Stimulated activated effector memory CD8-positive, alpha-beta T cell treated with anti-CD3 and anti-CD28 coated beads, Interleukin-12 subunit alpha, Interleukin-12 subunit beta, amount 100 ng/mL, for 72 hours (primary cell): ENCODE results near the gene PSMB11.

Source experiments
- ATAC-seq: fragments of 150-1000 bp; cut with Tn5 transposase; 2 replicates; pipeline ENCODE4 v1.10.0; 2021
- DNase-seq, 2 donors: peaks; one replicate each; pipeline ENCODE4 v3.0.0; 2021 to 2022; ENCODE audit warnings: low spot score in 2 of 2
- H3K27ac Mint-ChIP-seq: one replicate; pipeline ENCODE4 v1.8.0; 2022; ENCODE audit warnings: mild to moderate bottlenecking, mixed read lengths
- H3K36me3 Mint-ChIP-seq: one replicate; pipeline ENCODE4 v1.8.0; 2022; ENCODE audit warnings: mild to moderate bottlenecking, mixed read lengths
- H3K4me1 Mint-ChIP-seq: one replicate; pipeline ENCODE4 v1.8.0; 2022; ENCODE audit warnings: mixed read lengths
- H3K4me3 Mint-ChIP-seq: one replicate; pipeline ENCODE4 v1.8.0; 2022; ENCODE audit warnings: mild to moderate bottlenecking, mixed read lengths
- H3K9me3 Mint-ChIP-seq: one replicate; pipeline ENCODE4 v1.8.0; 2022; ENCODE audit warnings: mixed read lengths

The PSMB11 gene

DNA sequence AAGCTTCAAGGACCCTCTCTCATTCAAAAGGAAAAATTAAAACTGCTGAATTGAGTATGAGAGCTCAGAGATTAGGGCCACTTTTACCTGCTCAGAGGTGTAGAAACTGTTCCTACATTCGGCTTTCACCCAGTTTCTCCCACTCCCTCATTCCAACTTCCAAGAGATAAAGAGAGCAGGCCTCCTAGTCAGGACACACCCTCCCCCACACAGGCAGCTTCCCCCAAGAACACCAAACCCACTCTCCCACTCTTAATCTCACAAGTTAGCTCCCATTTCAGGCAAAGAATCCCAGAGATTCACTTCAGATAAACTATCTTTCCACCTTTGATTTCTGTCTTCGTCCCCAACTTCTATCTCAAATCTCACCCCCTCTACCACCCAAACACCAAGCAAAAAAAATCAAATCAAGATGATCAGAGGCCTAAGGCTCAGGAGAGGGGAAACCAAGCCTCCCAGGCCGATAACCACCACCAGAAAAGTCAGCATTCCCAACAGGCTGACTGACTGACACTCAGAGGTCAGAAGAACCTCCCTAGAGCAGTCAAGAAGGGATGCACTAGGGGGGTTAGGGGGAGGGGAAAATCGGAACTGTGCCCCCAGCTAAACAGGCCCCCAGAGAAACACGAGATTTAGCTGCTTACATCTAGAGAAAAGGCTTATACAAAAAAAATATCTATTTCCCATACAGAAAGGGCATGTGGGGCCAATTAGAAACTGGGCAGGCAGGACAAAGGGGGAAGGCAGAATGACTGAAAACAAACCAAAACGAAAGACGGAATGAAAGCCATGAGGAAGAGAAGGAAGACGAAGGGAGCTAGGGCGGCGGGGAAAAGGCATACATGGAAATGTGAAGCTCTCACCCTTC, 28.5 kb downstream of the PSMB11 start:
- peaks cover 44% of the 10 kb centered on the region for H3K4me1 Mint-ChIP-seq
- peaks cover 37% of the 10 kb centered on the region for H3K36me3 Mint-ChIP-seq
- peak overlapping the region; percentile 93 for H3K4me3 Mint-ChIP-seq
- no peaks in the 10 kb centered on the region for H3K9me3 Mint-ChIP-seq
- DNase-seq (no peak), ATAC-seq (no peak)
- peak overlapping the region; percentile 92 for H3K27ac Mint-ChIP-seq

DNA sequence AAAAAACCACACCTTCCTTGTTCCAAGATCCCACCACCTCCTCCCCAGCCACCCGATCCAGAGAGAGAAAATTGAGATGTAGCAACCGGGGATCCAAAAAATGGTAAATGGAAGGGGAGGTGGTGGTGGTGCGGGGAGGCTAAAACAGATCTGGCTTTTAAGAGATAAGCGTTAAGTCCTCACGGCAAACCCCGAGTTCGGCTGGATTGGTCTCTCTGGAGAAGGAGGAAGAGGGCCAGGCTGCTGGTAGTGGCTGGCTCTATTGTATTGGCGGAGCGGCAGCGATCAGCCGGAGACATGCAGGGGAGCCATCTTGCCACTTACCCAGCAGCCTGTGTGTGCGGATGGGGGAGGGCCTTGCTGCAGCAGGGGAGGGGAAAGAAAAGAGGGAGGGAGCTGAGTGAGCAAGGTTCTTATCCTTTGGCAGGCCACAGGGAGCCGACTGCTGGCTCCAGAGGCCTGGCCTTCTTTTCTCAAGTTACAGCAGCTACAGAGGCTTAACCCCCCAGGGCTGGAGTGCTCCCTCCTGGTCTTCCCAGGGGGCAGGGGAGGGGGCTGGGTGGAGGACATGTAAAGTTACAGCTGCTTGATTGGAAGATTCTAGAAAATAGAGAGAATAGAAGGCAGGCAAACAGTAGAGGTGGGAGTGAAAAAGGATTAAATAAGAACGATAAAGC, 29.4 kb downstream of the PSMB11 start:
- ATAC-seq (peak; percentile 96), DNase-seq (peak; percentile 42 to 81)
- H3K4me3 Mint-ChIP-seq, result peak overlapping the region; percentile 93
- no peaks in the 10 kb centered on the region for H3K9me3 Mint-ChIP-seq
- H3K4me1 Mint-ChIP-seq, result peaks cover 37% of the 10 kb centered on the region
- peak overlapping the region; percentile 92 for H3K27ac Mint-ChIP-seq
- H3K36me3 Mint-ChIP-seq, result peaks cover 28% of the 10 kb centered on the region

GRCh38 chr14:23071921-23072539, 30.0 kb downstream of the PSMB11 start:
- no peaks in the 10 kb centered on the region for H3K9me3 Mint-ChIP-seq
- peaks cover 22% of the 10 kb centered on the region for H3K36me3 Mint-ChIP-seq
- peak overlapping the region; percentile 92 for H3K27ac Mint-ChIP-seq
- H3K4me1 Mint-ChIP-seq, result peaks cover 37% of the 10 kb centered on the region
- DNase-seq (no peak), ATAC-seq (no peak)
- H3K4me3 Mint-ChIP-seq, result peak overlapping the region; percentile 93

GRCh38 chr14:23074906-23075305, 32.9 kb downstream of the PSMB11 start:
- Mint-ChIP-seq H3K9me3 (no peaks in the 10 kb centered on the region), H3K36me3 (no peaks in the 10 kb centered on the region), H3K4me3 (no peak overlapping the region), H3K4me1 (peaks cover 29% of the 10 kb centered on the region), H3K27ac (no peak overlapping the region)
- DNase-seq (no peak), ATAC-seq (no peak)

DNA sequence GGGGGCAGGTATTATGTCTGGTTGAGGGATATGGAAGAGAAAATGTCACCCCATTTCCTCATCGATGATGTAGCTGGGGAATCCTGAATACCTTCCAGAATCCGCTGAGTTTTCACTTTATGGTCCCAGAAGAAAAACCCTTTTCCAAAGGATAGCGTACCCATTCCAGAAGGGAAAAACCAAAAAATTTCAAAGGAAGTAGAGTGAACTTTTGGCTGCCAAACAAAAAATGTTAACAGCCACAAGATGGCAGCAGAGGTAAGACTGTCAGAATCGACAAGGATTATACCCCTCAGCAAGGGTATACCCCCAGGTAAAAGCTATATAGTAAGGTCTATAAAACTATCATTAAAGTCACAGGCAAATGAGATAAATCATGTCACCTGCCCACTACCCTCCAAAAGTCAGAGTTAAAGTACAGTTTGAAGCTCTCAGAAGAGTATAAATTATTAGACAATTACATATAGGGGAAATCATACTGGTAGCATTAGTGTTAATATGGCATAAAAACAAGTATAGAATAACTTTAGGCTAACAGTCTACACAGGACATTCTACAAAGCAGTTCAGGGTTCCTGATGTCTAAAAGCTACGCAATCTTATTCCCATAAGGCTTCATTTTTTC, 34.9 kb downstream of the PSMB11 start:
- DNase-seq (no peak), ATAC-seq (peak; percentile 51)
- Mint-ChIP-seq H3K4me3 (no peak overlapping the region), H3K27ac (no peak overlapping the region), H3K4me1 (peaks cover 19% of the 10 kb centered on the region), H3K36me3 (no peaks in the 10 kb centered on the region), H3K9me3 (no peaks in the 10 kb centered on the region)

- peak overlapping the region; percentile 32 for H3K27ac Mint-ChIP-seq
- no peak overlapping the region for H3K4me3 Mint-ChIP-seq
- no peaks in the 10 kb centered on the region for H3K9me3 Mint-ChIP-seq
- DNase-seq (no peak), ATAC-seq (no peak)
- peaks cover 15% of the 10 kb centered on the region for H3K4me1 Mint-ChIP-seq
- no peaks in the 10 kb centered on the region for H3K36me3 Mint-ChIP-seq
Measured at GRCh38 chr14:23077962-23078361, 36.0 kb downstream of the PSMB11 start.

GRCh38 chr14:23078692-23079116, 36.7 kb downstream of the PSMB11 start:
- peak; percentile 64 for ATAC-seq
- Mint-ChIP-seq H3K9me3 (no peaks in the 10 kb centered on the region), H3K27ac (peak overlapping the region; percentile 74), H3K36me3 (no peaks in the 10 kb centered on the region), H3K4me1 (peaks cover 15% of the 10 kb centered on the region), H3K4me3 (no peak overlapping the region)
- DNase-seq, result no peak

GRCh38 chr14:23079716-23080115, 37.7 kb downstream of the PSMB11 start:
- peak overlapping the region; percentile 74 for H3K27ac Mint-ChIP-seq
- ATAC-seq, result no peak
- H3K4me3 Mint-ChIP-seq, result no peak overlapping the region

DNA sequence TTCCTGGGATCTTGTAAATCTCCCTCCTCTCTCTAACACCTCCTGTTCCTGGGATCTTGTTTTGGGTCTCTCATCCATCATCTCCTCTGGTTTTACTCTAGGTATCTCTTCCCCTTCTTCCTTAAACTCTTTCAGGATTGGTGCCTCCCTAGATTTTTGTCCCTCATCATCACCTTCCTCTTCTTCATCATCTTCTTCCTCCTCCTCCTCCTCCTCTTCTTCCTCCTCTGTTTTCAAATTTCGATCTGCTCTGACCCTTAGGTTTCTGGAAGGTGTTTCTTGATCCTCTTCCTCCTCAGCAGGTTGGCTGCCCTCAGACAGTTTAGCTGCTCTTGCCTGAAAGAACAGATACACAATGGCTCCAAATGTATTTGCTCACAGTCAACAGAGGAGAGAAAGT, 38.5 kb downstream of the PSMB11 start:
- Mint-ChIP-seq H3K36me3 (no peaks in the 10 kb centered on the region), H3K4me3 (no peak overlapping the region), H3K27ac (peak overlapping the region; percentile 74), H3K9me3 (no peaks in the 10 kb centered on the region), H3K4me1 (peaks cover 18% of the 10 kb centered on the region)
- no peak for DNase-seq
- no peak for ATAC-seq

More at GRCh38 chr14:23079716-23080115, 37.7 kb downstream of the PSMB11 start:
- Mint-ChIP-seq H3K9me3 (no peaks in the 10 kb centered on the region), H3K4me1 (peaks cover 15% of the 10 kb centered on the region), H3K36me3 (no peaks in the 10 kb centered on the region)
- DNase-seq, result no peak

DNA sequence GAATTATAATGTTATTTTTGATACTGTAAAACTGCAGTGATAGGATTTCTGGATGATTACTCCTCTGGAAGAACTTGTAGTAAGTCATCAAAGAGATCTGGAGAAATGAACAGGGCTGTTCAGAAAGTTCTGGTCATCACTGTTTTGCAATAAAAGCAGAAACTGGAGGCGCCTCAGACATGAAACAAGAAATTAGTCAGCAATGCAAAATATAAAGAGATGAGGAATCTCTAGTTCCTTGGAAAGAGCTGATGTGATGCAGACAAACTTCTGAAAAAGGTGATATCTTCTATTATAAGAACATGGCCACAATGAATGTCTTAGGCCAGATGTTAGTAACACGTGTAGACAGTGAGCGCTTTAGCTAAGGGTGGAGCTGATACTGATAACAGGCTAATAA, 43.4 kb downstream of the PSMB11 start:
- DNase-seq (no peak), ATAC-seq (peak; percentile 66)
- H3K27ac Mint-ChIP-seq, result peak overlapping the region; percentile 82
- H3K9me3 Mint-ChIP-seq, result no peaks in the 10 kb centered on the region
- H3K4me1 Mint-ChIP-seq, result peaks cover 33% of the 10 kb centered on the region
- H3K4me3 Mint-ChIP-seq, result peak overlapping the region; percentile 15
- H3K36me3 Mint-ChIP-seq, result no peaks in the 10 kb centered on the region

DNA sequence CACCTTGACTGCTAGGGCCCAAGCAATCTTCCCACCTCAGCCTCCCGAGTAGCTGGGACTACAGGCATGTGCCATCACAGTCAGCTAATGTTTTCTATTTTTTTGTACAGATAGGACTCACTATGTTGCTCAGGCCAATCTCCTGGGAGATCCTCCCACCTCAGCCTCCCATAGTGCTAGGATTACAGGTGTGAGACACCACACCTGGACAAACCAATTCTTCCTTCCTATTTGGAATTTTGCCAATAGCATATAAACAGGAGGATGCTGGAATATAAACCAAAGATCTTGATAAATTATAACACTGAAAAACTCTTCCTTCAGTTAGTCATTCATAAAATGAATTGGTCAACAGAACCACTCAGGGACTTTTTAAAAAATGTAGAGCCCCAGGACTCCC, 44.6 kb downstream of the PSMB11 start:
- H3K9me3 Mint-ChIP-seq, result no peaks in the 10 kb centered on the region
- H3K36me3 Mint-ChIP-seq, result no peaks in the 10 kb centered on the region
- ATAC-seq (no peak), DNase-seq (no peak)
- peaks cover 30% of the 10 kb centered on the region for H3K4me1 Mint-ChIP-seq
- no peak overlapping the region for H3K27ac Mint-ChIP-seq
- no peak overlapping the region for H3K4me3 Mint-ChIP-seq

DNA sequence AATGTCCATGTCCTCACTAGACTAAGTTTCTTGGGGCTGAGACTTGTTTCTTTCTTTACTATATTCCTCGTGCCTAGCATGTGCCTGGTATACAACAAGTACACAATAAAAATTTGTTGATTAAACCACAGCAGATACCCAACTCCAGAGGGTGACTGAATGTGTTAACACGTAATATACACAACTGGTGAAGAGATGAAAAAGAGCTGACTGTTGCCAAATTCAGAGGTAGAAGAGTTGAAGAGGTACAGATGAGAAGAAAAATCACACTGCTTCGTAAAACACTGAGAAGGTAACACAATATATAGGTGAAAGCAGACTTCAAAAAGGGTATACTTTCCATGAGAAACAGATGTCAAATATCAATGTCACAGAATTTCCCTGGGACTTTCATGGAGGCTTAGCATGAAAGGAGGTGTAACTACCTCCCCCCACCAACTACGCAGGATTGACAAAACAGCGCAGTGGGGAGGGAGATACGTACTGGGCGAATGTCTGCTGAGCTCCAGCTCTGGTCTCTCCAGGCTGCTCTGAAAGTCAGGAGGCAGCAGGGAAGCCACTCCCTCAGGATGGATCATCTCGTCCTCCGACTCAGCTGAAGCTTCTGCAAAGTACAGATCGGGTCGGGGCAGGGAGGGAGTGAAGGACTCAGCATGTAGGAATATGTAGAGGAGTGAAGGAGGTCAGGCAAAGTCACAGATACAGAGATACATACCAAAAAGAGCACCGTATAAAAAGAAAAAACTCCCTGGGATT, 47.7 kb downstream of the PSMB11 start:
- Mint-ChIP-seq H3K36me3 (no peaks in the 10 kb centered on the region), H3K9me3 (no peaks in the 10 kb centered on the region), H3K4me1 (peaks cover 38% of the 10 kb centered on the region), H3K4me3 (no peak overlapping the region), H3K27ac (peak overlapping the region; percentile 3)
- no peak for ATAC-seq
- no peak for DNase-seq

- Mint-ChIP-seq H3K9me3 (no peaks in the 10 kb centered on the region), H3K4me1 (peaks cover 37% of the 10 kb centered on the region), H3K27ac (no peak overlapping the region), H3K36me3 (no peaks in the 10 kb centered on the region), H3K4me3 (no peak overlapping the region)
- DNase-seq (no peak), ATAC-seq (no peak)
Measured at GRCh38 chr14:23090254-23090636, 48.2 kb downstream of the PSMB11 start.

DNA sequence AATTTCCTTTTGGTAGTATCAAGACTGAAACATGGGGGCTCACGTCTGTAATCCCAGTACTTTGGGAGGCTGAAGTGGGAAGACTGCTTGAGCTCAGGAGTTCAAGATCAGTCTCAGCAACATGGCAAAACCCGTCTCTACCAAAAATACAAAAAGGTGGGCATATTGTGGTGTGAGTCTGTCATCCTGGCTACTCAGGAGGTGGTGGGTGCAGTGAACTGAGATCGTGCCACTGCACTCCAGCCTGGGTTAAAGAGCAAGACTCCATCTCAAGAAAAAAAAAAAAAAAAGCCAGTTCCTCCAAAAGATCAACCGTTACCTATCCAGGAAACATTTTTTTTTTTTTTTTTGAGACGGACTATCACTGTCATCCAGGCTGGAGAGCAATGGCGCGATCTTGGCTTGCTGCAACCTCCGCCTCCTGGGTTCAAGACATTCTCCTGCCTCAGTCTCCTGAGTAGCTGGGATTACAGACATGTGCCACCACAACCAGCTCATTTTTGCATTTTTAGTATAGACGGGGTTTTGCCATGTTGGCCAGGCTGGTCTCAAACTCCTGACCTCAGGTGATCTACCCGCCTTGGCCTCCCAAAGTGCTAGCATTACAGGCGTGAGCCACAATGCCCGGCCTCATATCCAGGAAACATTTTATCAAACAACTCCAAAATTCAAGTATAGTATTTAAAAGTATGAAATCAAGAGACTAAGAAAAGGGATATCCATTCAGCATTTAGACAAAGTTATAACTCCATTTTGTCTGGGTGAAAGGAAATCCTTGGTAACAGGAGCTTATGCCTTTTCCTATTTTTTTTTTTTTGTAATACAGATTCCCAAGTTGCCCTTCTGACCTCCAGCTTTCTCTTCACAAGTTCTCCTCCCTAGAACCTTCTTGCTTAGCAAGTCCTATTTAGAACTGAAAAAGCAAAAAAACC, 49.5 kb downstream of the PSMB11 start:
- Mint-ChIP-seq H3K9me3 (no peaks in the 10 kb centered on the region), H3K36me3 (peaks cover under 1% of the 10 kb centered on the region), H3K4me3 (no peak overlapping the region), H3K27ac (no peak overlapping the region), H3K4me1 (peaks cover 25% of the 10 kb centered on the region)
- no peak for DNase-seq
- ATAC-seq, result no peak
